DMS153 (cell line): ENCODE data around the gene SH2D3A.

Experiments used
- DNase-seq: peaks from one replicate; lab custom pipeline; 2025; lab: John Stamatoyannopoulos, UW

The SH2D3A gene

GRCh38 chr19:6737873-6738786, 29.1 kb downstream of the SH2D3A start:
- DNase-seq: peak; percentile 80

- peak; percentile 100 for DNase-seq
Measured at GRCh38 chr19:6737284-6737872, 29.9 kb downstream of the SH2D3A start, which contains the start of gene GPR108. Gene GPR108, minus strand, starts transcription at chr19:6737580. Its CDS starts 4 bp downstream, at chr19:6737576.

- DNase-seq: no peak
Measured at GRCh38 chr19:6736917-6737283, 30.3 kb downstream of the SH2D3A start.

GRCh38 chr19:6736169-6736916, 30.9 kb downstream of the SH2D3A start:
- DNase-seq: peak; percentile 52

- no peak for DNase-seq
Measured at GRCh38 chr19:6735181-6735911, 31.9 kb downstream of the SH2D3A start.

GRCh38 chr19:6734096-6734696, 33.0 kb downstream of the SH2D3A start:
- no peak for DNase-seq

- no peak for DNase-seq
Measured at GRCh38 chr19:6733338-6734095, 33.7 kb downstream of the SH2D3A start.

- no peak for DNase-seq
Measured at GRCh38 chr19:6732803-6733337, 34.4 kb downstream of the SH2D3A start.

GRCh38 chr19:6731822-6732221, 35.4 kb downstream of the SH2D3A start:
- DNase-seq: no peak

- DNase-seq: no peak
Measured at GRCh38 chr19:6730941-6731670, 36.1 kb downstream of the SH2D3A start.

- DNase-seq: peak; percentile 59
Measured at GRCh38 chr19:6730153-6730804, 37.0 kb downstream of the SH2D3A start.

GRCh38 chr19:6729573-6730152, 37.6 kb downstream of the SH2D3A start:
- no peak for DNase-seq

- DNase-seq: no peak
Measured at GRCh38 chr19:6728346-6728745, 38.9 kb downstream of the SH2D3A start.

- DNase-seq: no peak
Measured at GRCh38 chr19:6725513-6726231, 41.6 kb downstream of the SH2D3A start.

- DNase-seq: no peak
Measured at GRCh38 chr19:6724631-6725492, 42.4 kb downstream of the SH2D3A start.

GRCh38 chr19:6723738-6724137, 43.5 kb downstream of the SH2D3A start:
- DNase-seq: no peak

GRCh38 chr19:6723108-6723618, 44.1 kb downstream of the SH2D3A start:
- DNase-seq: no peak
